22Rv1 (cell line): ENCODE data around the gene EGF.

Source experiments
- CTCF ChIP-seq: fragments of 450-650 bp; IDR thresholded peaks from 2 replicates; pipeline ENCODE4 v1.5.1; 2017; ENCODE audit warnings: mild to moderate bottlenecking
- ZFX ChIP-seq: fragments of 450-650 bp; IDR thresholded peaks from 2 replicates; pipeline ENCODE4 v1.6.1; 2017; ENCODE audit warnings: antibody characterized with exemption, borderline replicate concordance

- TF ChIP-seq CTCF, result no peak
- no peak for TF ChIP-seq ZFX
Observed at GRCh38 chr4:109879081-109879480, 33.6 kb upstream of the EGF start.
